ENCODE results near the gene GRM8. TPM values are rescaled to one million over a fixed set of nuclear protein-coding genes. Genes with fewer than 3 reads are reported as not detected.

Gene GRM8
- total RNA-seq, 1 experiment from 2014 or later, result not detected

DNA sequence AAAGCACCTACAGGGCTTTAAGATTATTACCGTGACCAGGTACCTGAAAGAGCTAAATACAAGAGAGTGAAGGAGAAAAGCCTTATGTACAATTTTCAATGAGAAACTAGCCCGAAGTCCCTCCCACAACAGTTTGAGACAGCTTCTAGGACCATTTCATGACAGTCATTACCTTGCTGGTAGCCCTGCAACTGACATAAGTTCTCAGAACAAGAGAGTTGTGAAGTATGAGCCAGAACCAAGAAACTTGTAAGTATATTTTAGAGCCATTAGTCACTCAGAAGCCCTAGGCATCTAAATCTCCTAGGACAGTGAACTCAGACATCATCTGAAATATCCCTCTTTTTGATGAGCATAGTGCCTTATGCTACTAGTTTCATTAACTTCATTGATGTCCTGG is 792.1 kb downstream of the GRM8 start:
- no peaks in the 10 kb centered on the region for H3K36me3 Mint-ChIP-seq (ENCODE audit: insufficient read depth, unreplicated experiment)
- no peaks in the 10 kb centered on the region for H3K4me1 ChIP-seq
- no TSS peak for BruUV-seq (replicated peaks)
- TF ChIP-seq, protein P1, sequence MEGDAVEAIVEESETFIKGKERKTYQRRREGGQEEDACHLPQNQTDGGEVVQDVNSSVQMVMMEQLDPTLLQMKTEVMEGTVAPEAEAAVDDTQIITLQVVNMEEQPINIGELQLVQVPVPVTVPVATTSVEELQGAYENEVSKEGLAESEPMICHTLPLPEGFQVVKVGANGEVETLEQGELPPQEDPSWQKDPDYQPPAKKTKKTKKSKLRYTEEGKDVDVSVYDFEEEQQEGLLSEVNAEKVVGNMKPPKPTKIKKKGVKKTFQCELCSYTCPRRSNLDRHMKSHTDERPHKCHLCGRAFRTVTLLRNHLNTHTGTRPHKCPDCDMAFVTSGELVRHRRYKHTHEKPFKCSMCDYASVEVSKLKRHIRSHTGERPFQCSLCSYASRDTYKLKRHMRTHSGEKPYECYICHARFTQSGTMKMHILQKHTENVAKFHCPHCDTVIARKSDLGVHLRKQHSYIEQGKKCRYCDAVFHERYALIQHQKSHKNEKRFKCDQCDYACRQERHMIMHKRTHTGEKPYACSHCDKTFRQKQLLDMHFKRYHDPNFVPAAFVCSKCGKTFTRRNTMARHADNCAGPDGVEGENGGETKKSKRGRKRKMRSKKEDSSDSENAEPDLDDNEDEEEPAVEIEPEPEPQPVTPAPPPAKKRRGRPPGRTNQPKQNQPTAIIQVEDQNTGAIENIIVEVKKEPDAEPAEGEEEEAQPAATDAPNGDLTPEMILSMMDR (IDR thresholded peaks at IDR 0.05; ENCODE audit: insufficient read depth in 1 of 2, low read depth in 1 of 2, low read length in 1 of 2, severe bottlenecking in 1 of 2, unreplicated experiment in 1 of 2), result no peak
- no peak overlapping the region for H3K27ac Mint-ChIP-seq (ENCODE audit: unreplicated experiment)
- H3K9me3 Mint-ChIP-seq (ENCODE audit: unreplicated experiment), result no peaks in the 10 kb centered on the region
- H3K4me3 ChIP-seq (ENCODE audit: low read depth, low read length), result no peak overlapping the region
- peaks cover 1% of the 10 kb centered on the region for H3K27me3 Mint-ChIP-seq (ENCODE audit: insufficient read depth, unreplicated experiment)
- DNase-seq, result no peak
- no peak overlapping the region for H3K4me3 Mint-ChIP-seq (ENCODE audit: unreplicated experiment)
- H3K36me3 ChIP-seq (ENCODE audit: control insufficient read depth, insufficient read depth, low read length), result no peaks in the 10 kb centered on the region
- no peaks in the 10 kb centered on the region for H3K27me3 ChIP-seq (replicated peaks; ENCODE audit: control insufficient read depth, insufficient read depth, low read length)
- CTCF ChIA-PET, result no interaction called here
- H3K4me1 Mint-ChIP-seq (ENCODE audit: low read depth, unreplicated experiment), result no peaks in the 10 kb centered on the region
- POLR2A ChIA-PET, result no interaction called here
- intact Hi-C loops (cut with micrococcal nuclease; ENCODE audit: unreplicated experiment), result no loop called here
- H3K9me3 ChIP-seq, result no peaks in the 10 kb centered on the region

DNA sequence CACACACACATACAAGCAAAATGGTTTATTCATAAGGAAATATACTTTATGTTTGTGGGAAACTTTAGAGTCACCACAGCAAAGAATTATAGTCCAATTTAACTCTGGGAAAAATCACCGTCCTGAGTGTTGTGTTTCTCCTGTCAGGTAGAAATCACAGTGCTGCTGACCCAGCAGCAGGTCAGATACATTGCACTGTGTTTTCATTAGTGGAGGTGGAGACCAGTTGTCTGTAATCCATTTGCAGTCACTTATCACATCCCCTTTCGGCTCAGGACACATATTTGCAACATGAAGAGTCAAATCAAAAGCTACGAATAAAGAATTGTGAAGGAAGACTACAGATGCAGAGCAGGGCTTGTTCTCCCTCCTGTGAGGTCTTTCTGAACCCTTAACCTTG is 799.6 kb downstream of the GRM8 start:
- Mint-ChIP-seq H3K4me3 (ENCODE audit: unreplicated experiment) (no peak overlapping the region), H3K27me3 (ENCODE audit: insufficient read depth, unreplicated experiment) (peaks cover 2% of the 10 kb centered on the region), H3K36me3 (ENCODE audit: insufficient read depth, unreplicated experiment) (no peaks in the 10 kb centered on the region), H3K4me1 (ENCODE audit: low read depth, unreplicated experiment) (no peaks in the 10 kb centered on the region), H3K27ac (ENCODE audit: unreplicated experiment) (no peak overlapping the region), H3K9me3 (ENCODE audit: unreplicated experiment) (no peaks in the 10 kb centered on the region)
- ChIA-PET POLR2A (no interaction called here), CTCF (no interaction called here)
- Histone ChIP-seq H3K9me3 (no peaks in the 10 kb centered on the region), H3K4me3 (ENCODE audit: low read depth, low read length) (no peak overlapping the region), H3K27me3 (replicated peaks; ENCODE audit: control insufficient read depth, insufficient read depth, low read length) (no peaks in the 10 kb centered on the region), H3K4me1 (peaks cover 4% of the 10 kb centered on the region; the same call in 1 of the 2 replicates), H3K36me3 (ENCODE audit: control insufficient read depth, insufficient read depth, low read length) (no peaks in the 10 kb centered on the region)
- no peak for DNase-seq
- intact Hi-C loops (cut with micrococcal nuclease; ENCODE audit: unreplicated experiment), result no loop called here
- BruUV-seq (replicated peaks), result no TSS peak
- TF ChIP-seq, protein P1 (IDR thresholded peaks at IDR 0.05; ENCODE audit: insufficient read depth in 1 of 2, low read depth in 1 of 2, low read length in 1 of 2, severe bottlenecking in 1 of 2, unreplicated experiment in 1 of 2), result no peak

DNA sequence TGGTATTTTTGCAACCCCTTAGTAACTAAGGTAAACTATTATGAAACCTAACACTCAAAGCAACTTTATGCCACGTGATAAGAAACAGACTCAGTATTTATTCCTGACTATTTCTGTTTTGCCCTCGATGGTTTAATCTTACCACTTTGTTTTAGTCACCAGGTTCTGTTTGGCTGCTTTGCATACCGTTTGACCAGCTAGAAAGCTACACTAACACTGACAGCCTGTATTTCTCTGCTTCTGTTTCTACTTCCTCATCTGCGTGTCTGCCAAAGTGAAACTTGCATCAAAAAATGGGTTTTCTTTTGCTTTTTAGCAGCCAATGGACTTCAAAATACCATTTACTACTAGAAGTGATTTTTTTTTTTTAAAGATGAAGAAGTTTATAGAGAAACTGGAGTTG is 802.5 kb downstream of the GRM8 start:
- TF ChIP-seq, protein P1 (IDR thresholded peaks at IDR 0.05; ENCODE audit: insufficient read depth in 1 of 2, low read depth in 1 of 2, low read length in 1 of 2, severe bottlenecking in 1 of 2, unreplicated experiment in 1 of 2), result no peak
- Histone ChIP-seq H3K4me1 (peaks cover 10% of the 10 kb centered on the region; the same call in 1 of the 2 replicates), H3K36me3 (ENCODE audit: control insufficient read depth, insufficient read depth, low read length) (no peaks in the 10 kb centered on the region), H3K27me3 (replicated peaks; ENCODE audit: control insufficient read depth, insufficient read depth, low read length) (no peaks in the 10 kb centered on the region), H3K9me3 (no peaks in the 10 kb centered on the region), H3K4me3 (ENCODE audit: low read depth, low read length) (no peak overlapping the region)
- intact Hi-C loops (cut with micrococcal nuclease; ENCODE audit: unreplicated experiment), result no loop called here
- Mint-ChIP-seq H3K27me3 (ENCODE audit: insufficient read depth, unreplicated experiment) (no peaks in the 10 kb centered on the region), H3K27ac (ENCODE audit: unreplicated experiment) (no peak overlapping the region), H3K36me3 (ENCODE audit: insufficient read depth, unreplicated experiment) (no peaks in the 10 kb centered on the region), H3K4me1 (ENCODE audit: low read depth, unreplicated experiment) (no peaks in the 10 kb centered on the region), H3K9me3 (ENCODE audit: unreplicated experiment) (no peaks in the 10 kb centered on the region), H3K4me3 (ENCODE audit: unreplicated experiment) (no peak overlapping the region)
- no peak for DNase-seq
- CTCF ChIA-PET, result no interaction called here
- no TSS peak for BruUV-seq (replicated peaks)
- POLR2A ChIA-PET, result no interaction called here

Measured in Caco-2 (cell line).